Measurements from ENCODE around the gene MAP7. TPM values are rescaled to one million over a fixed set of nuclear protein-coding genes. Genes with fewer than 3 reads are reported as not detected.
"Not testable (repeated sequence)": the region's sequence is repeated elsewhere in the genome, so short reads cannot be mapped to it uniquely, and the experiment has no call there.

Gene MAP7
- polyA plus RNA-seq, 2 of the 4 experiments (the other 2 are of a cell fraction): 60.6 to 64.5 TPM

DNA sequence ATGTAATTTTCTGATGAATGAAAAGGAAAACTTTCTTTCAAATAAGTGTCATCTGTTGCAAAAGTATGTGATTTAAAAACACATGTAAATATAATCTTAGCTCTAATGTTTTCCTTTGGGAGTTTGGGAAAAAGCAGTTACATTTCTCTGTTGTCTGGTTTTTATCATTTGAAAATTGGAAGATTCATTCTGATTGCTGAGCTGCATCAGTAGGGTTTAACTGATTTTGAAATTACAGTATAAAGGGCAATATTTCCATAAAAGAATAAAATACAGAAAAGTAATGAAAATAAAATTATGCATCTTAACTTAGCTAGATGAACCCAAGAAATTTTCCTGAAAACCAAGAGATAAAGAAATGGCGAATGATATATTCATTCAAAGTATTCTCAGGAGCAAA, 57.8 kb downstream of the MAP7 start (continued):
- TF ChIP-seq RAD21 (conservative IDR thresholded peaks at IDR 0.05 in 1 of 2, IDR thresholded peaks at IDR 0.05 in 1 of 2): no peak

DNA sequence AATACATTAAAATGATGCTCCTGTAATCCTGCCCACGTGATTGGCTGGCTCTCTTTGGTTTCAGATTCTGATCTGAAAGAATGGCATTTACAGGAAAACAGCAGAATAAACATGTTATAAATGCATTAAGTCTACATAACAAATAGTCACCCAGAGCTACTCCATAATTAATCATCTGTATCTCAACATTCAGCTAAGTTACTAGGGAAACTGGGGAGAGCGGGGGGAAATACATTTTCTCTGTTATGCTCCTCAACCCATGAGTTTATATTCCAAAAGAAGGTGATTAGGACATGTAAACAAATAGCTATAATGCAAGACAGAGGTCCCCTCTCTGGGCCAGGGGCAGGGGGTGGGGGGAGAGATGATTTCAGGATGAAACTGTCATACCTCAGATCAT, 58.5 kb downstream of the MAP7 start:
- DNase-seq (ENCODE audit: low read depth in 1 of 2, low spot score in 1 of 2) (no peak), FAIRE-seq (no peak), ATAC-seq (no peak)
- peak overlapping the region; percentile 13; the same call in 1 of the 3 replicates for H3K4me2 ChIP-seq
- no peaks in the 10 kb centered on the region for H3K9me3 ChIP-seq
- H3K27ac ChIP-seq: no peak overlapping the region
- ChIA-PET CTCF (interaction anchor here (1.1 to 1.6 kb wide), 3 partner anchors 24 to 58 kb away, joined by 3 to 4 read pairs (median 3); partner anchors contain the start of gene MAP7), POLR2A (no interaction called here)
- no peak overlapping the region for H3K4me3 ChIP-seq
- WGBS (ENCODE audit: missing lambda C conversion rate): 84% methylated on average over 2 of the region's 2 CpGs
- H3K4me1 ChIP-seq: peaks cover 84% of the 10 kb centered on the region
- TF ChIP-seq HOXB13 (CRISPR knock-in tag; IDR thresholded peaks at IDR 0.05; ENCODE audit: low read depth): no peak
- TF ChIP-seq CBX2 (IDR thresholded peaks at IDR 0.05; ENCODE audit: borderline replicate concordance, low read depth): no peak
- no peak for TF ChIP-seq RARB (CRISPR knock-in tag; IDR thresholded peaks at IDR 0.05)
- TF ChIP-seq RNF2 (IDR thresholded peaks at IDR 0.05; ENCODE audit: borderline replicate concordance, low read depth): no peak
- TF ChIP-seq, protein P1, sequence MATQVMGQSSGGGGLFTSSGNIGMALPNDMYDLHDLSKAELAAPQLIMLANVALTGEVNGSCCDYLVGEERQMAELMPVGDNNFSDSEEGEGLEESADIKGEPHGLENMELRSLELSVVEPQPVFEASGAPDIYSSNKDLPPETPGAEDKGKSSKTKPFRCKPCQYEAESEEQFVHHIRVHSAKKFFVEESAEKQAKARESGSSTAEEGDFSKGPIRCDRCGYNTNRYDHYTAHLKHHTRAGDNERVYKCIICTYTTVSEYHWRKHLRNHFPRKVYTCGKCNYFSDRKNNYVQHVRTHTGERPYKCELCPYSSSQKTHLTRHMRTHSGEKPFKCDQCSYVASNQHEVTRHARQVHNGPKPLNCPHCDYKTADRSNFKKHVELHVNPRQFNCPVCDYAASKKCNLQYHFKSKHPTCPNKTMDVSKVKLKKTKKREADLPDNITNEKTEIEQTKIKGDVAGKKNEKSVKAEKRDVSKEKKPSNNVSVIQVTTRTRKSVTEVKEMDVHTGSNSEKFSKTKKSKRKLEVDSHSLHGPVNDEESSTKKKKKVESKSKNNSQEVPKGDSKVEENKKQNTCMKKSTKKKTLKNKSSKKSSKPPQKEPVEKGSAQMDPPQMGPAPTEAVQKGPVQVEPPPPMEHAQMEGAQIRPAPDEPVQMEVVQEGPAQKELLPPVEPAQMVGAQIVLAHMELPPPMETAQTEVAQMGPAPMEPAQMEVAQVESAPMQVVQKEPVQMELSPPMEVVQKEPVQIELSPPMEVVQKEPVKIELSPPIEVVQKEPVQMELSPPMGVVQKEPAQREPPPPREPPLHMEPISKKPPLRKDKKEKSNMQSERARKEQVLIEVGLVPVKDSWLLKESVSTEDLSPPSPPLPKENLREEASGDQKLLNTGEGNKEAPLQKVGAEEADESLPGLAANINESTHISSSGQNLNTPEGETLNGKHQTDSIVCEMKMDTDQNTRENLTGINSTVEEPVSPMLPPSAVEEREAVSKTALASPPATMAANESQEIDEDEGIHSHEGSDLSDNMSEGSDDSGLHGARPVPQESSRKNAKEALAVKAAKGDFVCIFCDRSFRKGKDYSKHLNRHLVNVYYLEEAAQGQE (IDR thresholded peaks at IDR 0.05): no peak
- no peak for TF ChIP-seq CEBPB (IDR thresholded peaks at IDR 0.05)

DNA sequence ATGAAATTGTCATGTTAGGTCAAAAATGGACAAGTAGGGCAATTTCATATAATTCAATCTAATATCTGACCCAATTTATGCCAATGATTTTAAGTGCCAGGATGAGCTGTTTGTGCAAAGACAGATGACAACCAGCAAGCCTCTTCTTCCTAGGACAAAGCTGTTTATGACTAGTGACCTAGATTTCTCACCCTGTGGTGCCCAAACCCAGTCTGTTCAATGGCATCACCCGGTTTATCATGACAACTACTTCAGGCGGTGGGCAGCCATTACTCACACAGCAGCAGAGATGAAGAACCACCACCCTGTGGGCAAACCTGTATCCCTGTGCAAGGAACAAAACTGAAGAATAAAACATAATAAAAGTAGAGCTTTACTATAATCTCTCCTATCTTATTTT, 59.0 kb downstream of the MAP7 start:
- CTCF ChIA-PET: interaction anchor here (1.1 to 1.6 kb wide), 2 partner anchors 25 to 59 kb away, joined by 3 read pairs; partner anchors contain the start of gene MAP7
- Histone ChIP-seq H3K27ac (peak overlapping the region in 1 of 2 experiments; percentile 47; a peak in 2 of 6 replicates), H3K4me3 (no peak overlapping the region), H3K9me3 (no peaks in the 10 kb centered on the region), H3K4me2 (no peak overlapping the region), H3K4me1 (peaks cover 84% of the 10 kb centered on the region)
- 75% methylated on average over 2 of the region's 2 CpGs for WGBS (ENCODE audit: missing lambda C conversion rate)
- FAIRE-seq (no peak), ATAC-seq (0 out of 6 replicates have a peak, but pooled peaks of 1 of the 2 experiments have one; percentile 39), DNase-seq (ENCODE audit: low read depth in 1 of 2, low spot score in 1 of 2) (no peak)
- POLR2A ChIA-PET: no interaction called here
- TF ChIP-seq RFX5 (IDR thresholded peaks at IDR 0.05): no peak

DNA sequence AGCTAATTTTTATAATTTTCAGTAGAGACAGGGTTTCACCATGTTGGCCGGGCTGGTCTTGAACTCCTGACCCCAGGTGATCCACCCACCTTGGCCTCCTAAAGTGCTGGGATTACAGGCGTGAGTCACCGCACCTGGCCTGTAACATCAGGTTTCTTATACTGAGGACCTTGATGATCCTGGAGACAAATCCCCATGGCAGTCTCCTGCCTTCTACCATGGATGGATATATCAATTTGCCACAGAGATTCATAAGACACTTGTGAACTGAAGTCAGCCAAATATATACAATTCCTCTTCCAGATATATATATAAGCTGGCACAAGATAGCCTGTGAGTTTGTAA, 60.6 kb downstream of the MAP7 start:
- 100% methylated on average over 3 of the region's 3 CpGs for WGBS (ENCODE audit: missing lambda C conversion rate)
- H3K9me3 ChIP-seq; CTCF ChIA-PET; DNase-seq (ENCODE audit: low read depth in 1 of 2, low spot score in 1 of 2); ATAC-seq; FAIRE-seq; H3K4me3 ChIP-seq: not testable (repeated sequence)
- peaks cover 81% of the 10 kb centered on the region for H3K4me1 ChIP-seq
- peak overlapping the region; percentile 35 to 76 for H3K27ac ChIP-seq
- POLR2A ChIA-PET: interaction anchor here (0.6 kb wide), 1 partner anchor 79 kb away, joined by 4 read pairs; no protein-coding TSS in a partner anchor
- peak overlapping the region; percentile 12; the same call in 2 of the 3 replicates for H3K4me2 ChIP-seq

DNA sequence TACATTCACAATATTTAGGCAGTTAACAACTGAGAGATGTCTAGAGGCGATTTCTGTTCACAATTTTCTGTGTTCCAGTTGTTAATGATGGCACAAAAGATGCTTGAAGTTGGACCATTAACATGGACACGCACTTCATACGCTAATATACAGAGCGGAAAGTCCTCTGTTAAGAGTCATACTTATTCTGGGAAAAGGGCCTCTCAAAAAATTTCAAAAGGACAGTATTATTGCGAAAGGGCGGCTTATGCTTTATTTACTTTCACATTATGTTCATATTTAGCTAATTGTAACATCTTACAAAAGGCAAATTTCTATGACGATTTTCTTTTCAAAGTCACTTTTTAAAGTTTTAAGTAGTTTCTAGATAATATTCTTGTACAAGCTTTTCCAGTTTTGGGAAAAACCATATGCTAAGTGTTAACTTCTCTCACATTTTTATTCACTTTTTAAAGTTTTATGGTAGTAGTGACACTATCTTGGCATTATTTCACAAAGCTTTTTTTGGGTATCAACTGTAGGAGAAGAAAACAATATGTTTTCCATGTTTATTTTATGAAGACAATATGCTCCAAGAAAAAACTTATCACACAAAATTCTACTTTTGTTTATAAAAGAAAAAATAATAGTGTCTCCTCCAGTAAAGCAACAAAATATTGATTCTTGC, 62.3 kb downstream of the MAP7 start:
- POLR2A ChIA-PET: no interaction called here
- CTCF ChIA-PET: interaction anchor here (0.7 to 0.8 kb wide), 2 partner anchors 8 to 12 kb away, joined by 3 read pairs; no protein-coding TSS in a partner anchor
- DNase-seq (ENCODE audit: low read depth in 1 of 2, low spot score in 1 of 2): no peak
- Histone ChIP-seq H3K4me1 (peaks cover 86% of the 10 kb centered on the region), H3K4me2 (peak overlapping the region; percentile 22; the same call in 2 of the 3 replicates), H3K4me3 (no peak overlapping the region), H3K27ac (peak overlapping the region; percentile 40 to 56; a peak in 4 of 6 replicates), H3K9me3 (no peaks in the 10 kb centered on the region)
- ATAC-seq: no peak
- FAIRE-seq: no peak
- TF ChIP-seq RCOR1 (IDR thresholded peaks at IDR 0.05; ENCODE audit: low read depth, low read length): no peak
- peak; percentile 42 to 57; a peak in 3 of 4 replicates for TF ChIP-seq CEBPB (IDR thresholded peaks at IDR 0.05)
- WGBS (ENCODE audit: missing lambda C conversion rate): 80% methylated on average over 7 of the region's 7 CpGs
